ENCODE measurements around the gene CCDC24.

Gene CCDC24

DNA sequence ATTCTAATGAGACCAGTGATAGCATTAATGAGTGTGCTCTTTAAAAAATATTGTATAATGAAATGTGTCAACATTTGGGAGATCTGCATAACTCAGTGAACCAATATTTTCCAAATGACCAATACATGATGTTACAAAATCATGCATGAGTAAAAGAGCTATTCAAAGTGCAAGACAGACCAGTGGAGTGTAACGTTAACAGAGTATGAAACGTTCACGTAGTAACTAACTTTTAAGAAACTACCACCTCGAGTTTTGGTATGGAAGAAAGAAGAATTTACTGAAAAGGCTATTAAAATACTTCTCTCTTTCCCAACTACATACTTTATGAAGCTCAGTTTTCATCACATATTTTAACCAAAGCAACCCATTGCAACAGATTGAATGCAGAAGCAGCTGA is 49.4 kb downstream of the CCDC24 start:
- H3K4me3 ChIP-seq (ENCODE audit: low read depth, low read length): no peak overlapping the region
- in situ Hi-C loops (cut with HindIII; ENCODE audit: low pct_ligation_motif_present, low sequenced_read_pairs): no loop called here
- TF ChIP-seq CTCF (IDR thresholded peaks at IDR 0.05; ENCODE audit: low read depth, low read length, missing control alignments): no peak
- no peaks in the 10 kb centered on the region for H3K36me3 ChIP-seq (replicated peaks)
- no peaks in the 10 kb centered on the region for H3K27me3 ChIP-seq (replicated peaks)
- no peak for DNase-seq
- no peak overlapping the region for H3K27ac ChIP-seq

- TF ChIP-seq CTCF (IDR thresholded peaks at IDR 0.05; ENCODE audit: low read depth, low read length, missing control alignments): no peak
These were observed 52.0 kb downstream of the CCDC24 start for GRCh38 chr1:44043176-44044070.

DNA sequence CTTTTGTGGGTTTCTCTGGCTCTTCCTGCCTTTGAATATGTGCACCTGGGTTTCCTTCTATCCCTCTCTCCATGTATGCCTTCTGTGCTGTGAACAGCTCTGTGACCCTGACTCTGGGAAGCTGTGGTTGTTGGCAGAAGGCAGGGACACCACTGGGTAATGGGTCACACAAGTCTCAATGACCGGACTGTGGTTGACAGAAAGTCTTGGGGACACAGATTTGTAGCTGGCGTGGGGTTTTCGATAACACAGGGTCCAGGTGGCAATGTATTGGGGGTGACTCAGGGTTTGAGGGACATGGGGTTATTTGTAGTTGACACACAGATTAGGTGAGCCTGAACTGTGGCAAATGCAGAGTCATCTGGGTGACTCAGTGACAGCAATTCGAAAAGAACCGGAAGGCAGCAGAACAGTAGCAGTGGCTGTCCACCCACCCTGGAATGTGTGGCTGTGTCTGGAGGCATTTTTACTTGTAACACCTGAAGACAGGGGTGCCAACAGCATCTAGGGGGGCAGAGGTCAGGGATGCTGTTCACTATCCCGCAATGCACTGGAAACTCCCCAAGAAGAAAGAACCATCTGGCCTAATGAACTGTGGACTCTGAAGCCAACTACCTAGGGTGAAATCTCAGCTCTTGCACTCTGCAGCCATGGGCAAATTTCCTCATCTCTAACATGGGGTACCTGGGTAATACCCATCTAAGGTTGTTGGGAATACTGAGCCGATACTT is 52.8 kb downstream of the CCDC24 start:
- H3K27ac ChIP-seq: no peak overlapping the region

More at GRCh38 chr1:44043176-44044070, 52.0 kb downstream of the CCDC24 start:
- Histone ChIP-seq H3K36me3 (replicated peaks) (no peaks in the 10 kb centered on the region), H3K27me3 (replicated peaks) (no peaks in the 10 kb centered on the region), H3K4me3 (ENCODE audit: low read depth, low read length) (no peak overlapping the region), H3K27ac (no peak overlapping the region)
- in situ Hi-C loops (cut with HindIII; ENCODE audit: low pct_ligation_motif_present, low sequenced_read_pairs): no loop called here
- no peak for DNase-seq

DNA sequence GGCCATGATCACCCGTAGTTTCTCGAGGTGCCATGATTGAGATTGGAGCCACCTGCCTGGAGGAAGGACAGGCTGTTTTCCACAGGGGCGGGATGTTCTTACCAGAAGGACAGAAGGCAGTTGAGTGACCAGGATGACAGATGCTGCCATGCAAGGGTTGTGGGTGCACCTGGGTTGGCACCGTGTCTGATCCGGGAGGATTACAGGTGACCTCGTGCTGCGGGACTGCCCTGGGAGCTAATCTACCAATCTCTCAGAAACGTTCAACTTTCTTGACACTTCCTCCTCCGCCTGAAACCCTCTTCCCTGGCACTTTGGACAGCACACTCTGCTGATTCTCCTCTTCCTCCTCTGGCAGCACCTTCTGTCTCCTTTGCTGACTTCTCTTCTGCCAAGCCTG is 53.7 kb downstream of the CCDC24 start:
- in situ Hi-C loops (cut with HindIII; ENCODE audit: low pct_ligation_motif_present, low sequenced_read_pairs): no loop called here
- H3K27ac ChIP-seq: no peak overlapping the region
- no peaks in the 10 kb centered on the region for H3K27me3 ChIP-seq (replicated peaks)
- no peak for TF ChIP-seq CTCF (IDR thresholded peaks at IDR 0.05; ENCODE audit: low read depth, low read length, missing control alignments)
- no peak overlapping the region for H3K4me3 ChIP-seq (ENCODE audit: low read depth, low read length)
- no peaks in the 10 kb centered on the region for H3K36me3 ChIP-seq (replicated peaks)
- DNase-seq: no peak

More for the DNA sequence above, 52.8 kb downstream of the CCDC24 start:
- no peak for DNase-seq
- in situ Hi-C loops (cut with HindIII; ENCODE audit: low pct_ligation_motif_present, low sequenced_read_pairs): no loop called here
- H3K36me3 ChIP-seq (replicated peaks): no peaks in the 10 kb centered on the region
- no peaks in the 10 kb centered on the region for H3K27me3 ChIP-seq (replicated peaks)
- no peak for TF ChIP-seq CTCF (IDR thresholded peaks at IDR 0.05; ENCODE audit: low read depth, low read length, missing control alignments)
- no peak overlapping the region for H3K4me3 ChIP-seq (ENCODE audit: low read depth, low read length)
